Ishikawa (cell line): ENCODE data around the gene GARIN5A.

ENCODE experiments used
- CEBPB ChIP-seq: IDR thresholded peaks from 2 replicates; pipeline ENCODE4 v1.6.1; 2012
- EGR1 ChIP-seq: IDR thresholded peaks from 2 replicates; pipeline ENCODE4 v1.6.1; 2012
- FOXM1 ChIP-seq: IDR thresholded peaks from 2 replicates; pipeline ENCODE4 v1.6.1; 2012; ENCODE audit warnings: low read depth, borderline replicate concordance
- RAD21 ChIP-seq: IDR thresholded peaks from 2 replicates; pipeline ENCODE4 v1.6.1; 2012; ENCODE audit warnings: low read depth
- TAF1 ChIP-seq: IDR thresholded peaks from 2 replicates; pipeline ENCODE4 v1.6.1; 2012; ENCODE audit warnings: low read depth, mild to moderate bottlenecking
- YY1 ChIP-seq: IDR thresholded peaks from 2 replicates; pipeline ENCODE4 v1.6.1; 2012; ENCODE audit warnings: low read depth
- TF ChIP-seq, protein P1 (sequence below): IDR thresholded peaks from 2 replicates; pipeline ENCODE4 v1.6.1; 2012
- TF ChIP-seq, protein P2 (sequence below): IDR thresholded peaks from 2 replicates; pipeline ENCODE4 v1.6.1; 2012; ENCODE audit warnings: low read depth, mild to moderate bottlenecking

DNA sequence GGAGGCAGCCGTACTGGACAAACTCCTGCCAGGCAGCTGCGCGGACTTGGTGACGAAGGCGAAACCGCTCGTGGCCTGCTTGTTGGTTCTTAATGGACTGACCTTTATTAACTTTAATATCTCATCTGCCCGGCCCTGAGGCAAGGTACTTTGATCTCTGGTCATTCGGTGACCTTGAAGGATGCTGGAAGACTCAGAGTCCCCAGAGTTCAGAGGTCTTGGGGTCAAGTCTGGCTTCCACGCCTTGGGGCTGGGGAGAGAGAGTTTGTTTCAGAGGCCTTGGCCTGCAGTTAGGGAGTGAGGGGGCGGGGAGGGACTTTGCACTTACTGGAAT is 10.0 kb downstream of the GARIN5A start:
- no peak for TF ChIP-seq FOXM1
- TF ChIP-seq, protein P1, sequence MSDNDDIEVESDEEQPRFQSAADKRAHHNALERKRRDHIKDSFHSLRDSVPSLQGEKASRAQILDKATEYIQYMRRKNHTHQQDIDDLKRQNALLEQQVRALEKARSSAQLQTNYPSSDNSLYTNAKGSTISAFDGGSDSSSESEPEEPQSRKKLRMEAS: no peak
- no peak for TF ChIP-seq RAD21
- TF ChIP-seq EGR1: no peak
- no peak for TF ChIP-seq TAF1
- TF ChIP-seq CEBPB: no peak
- no peak for TF ChIP-seq YY1
- TF ChIP-seq, protein P2, sequence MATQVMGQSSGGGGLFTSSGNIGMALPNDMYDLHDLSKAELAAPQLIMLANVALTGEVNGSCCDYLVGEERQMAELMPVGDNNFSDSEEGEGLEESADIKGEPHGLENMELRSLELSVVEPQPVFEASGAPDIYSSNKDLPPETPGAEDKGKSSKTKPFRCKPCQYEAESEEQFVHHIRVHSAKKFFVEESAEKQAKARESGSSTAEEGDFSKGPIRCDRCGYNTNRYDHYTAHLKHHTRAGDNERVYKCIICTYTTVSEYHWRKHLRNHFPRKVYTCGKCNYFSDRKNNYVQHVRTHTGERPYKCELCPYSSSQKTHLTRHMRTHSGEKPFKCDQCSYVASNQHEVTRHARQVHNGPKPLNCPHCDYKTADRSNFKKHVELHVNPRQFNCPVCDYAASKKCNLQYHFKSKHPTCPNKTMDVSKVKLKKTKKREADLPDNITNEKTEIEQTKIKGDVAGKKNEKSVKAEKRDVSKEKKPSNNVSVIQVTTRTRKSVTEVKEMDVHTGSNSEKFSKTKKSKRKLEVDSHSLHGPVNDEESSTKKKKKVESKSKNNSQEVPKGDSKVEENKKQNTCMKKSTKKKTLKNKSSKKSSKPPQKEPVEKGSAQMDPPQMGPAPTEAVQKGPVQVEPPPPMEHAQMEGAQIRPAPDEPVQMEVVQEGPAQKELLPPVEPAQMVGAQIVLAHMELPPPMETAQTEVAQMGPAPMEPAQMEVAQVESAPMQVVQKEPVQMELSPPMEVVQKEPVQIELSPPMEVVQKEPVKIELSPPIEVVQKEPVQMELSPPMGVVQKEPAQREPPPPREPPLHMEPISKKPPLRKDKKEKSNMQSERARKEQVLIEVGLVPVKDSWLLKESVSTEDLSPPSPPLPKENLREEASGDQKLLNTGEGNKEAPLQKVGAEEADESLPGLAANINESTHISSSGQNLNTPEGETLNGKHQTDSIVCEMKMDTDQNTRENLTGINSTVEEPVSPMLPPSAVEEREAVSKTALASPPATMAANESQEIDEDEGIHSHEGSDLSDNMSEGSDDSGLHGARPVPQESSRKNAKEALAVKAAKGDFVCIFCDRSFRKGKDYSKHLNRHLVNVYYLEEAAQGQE: no peak
